MG63 (cell line): ENCODE measurements around the gene DPF3. TPM values are rescaled to one million over a fixed set of nuclear protein-coding genes. Genes with fewer than 3 reads are reported as not detected.

Source experiments
- DNase-seq: peaks from one replicate; pipeline ENCODE4 v3.0.0-alpha.2; 2020
- H3K27me3 ChIP-seq: fragments of 250-450 bp; sonication (Bioruptor Pico); 2 replicates; pipeline ENCODE4 v1.5.1; 2020; ENCODE audit warnings: mild to moderate bottlenecking, moderate library complexity
- H3K36me3 ChIP-seq: fragments of 250-450 bp; sonication (Bioruptor Pico); 2 replicates; pipeline ENCODE4 v1.5.1; 2020; ENCODE audit warnings: mild to moderate bottlenecking, moderate library complexity
- H3K4me3 ChIP-seq: fragments of 250-450 bp; sonication (Bioruptor Pico); 2 replicates; pipeline ENCODE4 v1.5.1; 2020; ENCODE audit warnings: mild to moderate bottlenecking, moderate library complexity
- H3K9me3 ChIP-seq: fragments of 250-450 bp; sonication (Bioruptor Pico); 2 replicates; pipeline ENCODE4 v1.5.1; 2020; ENCODE audit warnings: mild to moderate bottlenecking, moderate library complexity
- total RNA-seq: library from RNA; depleted of rRNA; stranded (reverse); fragments of >200 nt; shearing (Covaris generic); gene quantifications from 2 replicates; pipeline ENCODE4 v1.2.3, GENCODE V29; 2014; ENCODE audit warnings: low replicate concordance

The DPF3 gene
- total RNA-seq, 1 experiment from 2014 or later: 2.3 TPM

- Histone ChIP-seq H3K4me3 (no peak overlapping the region), H3K27me3 (no peaks in the 10 kb centered on the region), H3K9me3 (no peaks in the 10 kb centered on the region), H3K36me3 (no peaks in the 10 kb centered on the region)
- no peak for DNase-seq
Measured at GRCh38 chr14:72869407-72870329, 24.2 kb downstream of the DPF3 start.

- Histone ChIP-seq H3K4me3 (no peak overlapping the region), H3K9me3 (no peaks in the 10 kb centered on the region), H3K36me3 (no peaks in the 10 kb centered on the region), H3K27me3 (no peaks in the 10 kb centered on the region)
- DNase-seq: no peak
Measured at GRCh38 chr14:72868500-72868899, 25.4 kb downstream of the DPF3 start.

- H3K36me3 ChIP-seq: no peaks in the 10 kb centered on the region
- no peaks in the 10 kb centered on the region for H3K27me3 ChIP-seq
- H3K4me3 ChIP-seq: no peak overlapping the region
- DNase-seq: no peak
- no peaks in the 10 kb centered on the region for H3K9me3 ChIP-seq
Measured at GRCh38 chr14:72864712-72865365, 29.1 kb downstream of the DPF3 start.

DNA sequence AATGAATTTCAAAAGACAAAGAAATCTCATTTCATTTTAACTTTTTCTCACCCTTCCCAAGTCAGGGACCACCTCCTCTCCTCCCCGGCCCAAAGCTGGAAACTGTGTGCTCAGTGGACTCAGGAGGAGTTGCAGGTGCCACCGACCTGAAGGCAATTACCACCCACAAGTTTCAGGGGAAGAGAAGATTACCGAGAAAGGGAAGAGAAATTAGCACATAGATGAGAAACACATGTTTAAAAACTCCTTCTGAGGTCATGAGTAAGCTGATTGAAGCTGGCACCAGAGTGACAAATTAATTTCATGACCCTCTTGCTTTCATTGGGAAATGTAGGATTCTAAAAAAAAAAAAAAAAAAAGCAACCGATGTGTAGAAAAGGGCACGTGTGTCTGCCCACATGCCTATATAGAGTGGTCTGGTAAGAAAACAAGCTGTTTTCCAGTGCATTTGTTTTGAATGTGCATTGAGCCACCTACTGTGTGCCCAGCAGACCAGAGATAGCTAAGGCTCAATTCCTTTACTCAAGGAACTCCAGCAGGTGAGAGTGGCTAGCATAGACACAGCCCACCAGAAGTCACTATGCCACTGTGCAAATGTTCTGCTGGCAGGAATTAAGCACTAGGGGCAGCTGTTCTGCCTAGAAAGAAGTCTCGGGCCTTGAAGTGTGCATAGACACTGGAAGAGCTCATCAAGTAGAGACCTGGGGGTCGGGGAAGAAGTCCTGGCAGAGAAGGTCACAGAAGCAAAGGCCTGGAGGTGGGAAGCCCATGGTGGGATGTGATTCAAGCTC is 30.5 kb downstream of the DPF3 start:
- DNase-seq: no peak
- no peak overlapping the region for H3K4me3 ChIP-seq

GRCh38 chr14:72856530-72857266 is 37.2 kb downstream of the DPF3 start:
- Histone ChIP-seq H3K36me3 (peaks cover 7% of the 10 kb centered on the region), H3K9me3 (no peaks in the 10 kb centered on the region)
- DNase-seq: no peak

More for the DNA sequence above, 30.5 kb downstream of the DPF3 start:
- no peaks in the 10 kb centered on the region for H3K27me3 ChIP-seq
- no peaks in the 10 kb centered on the region for H3K36me3 ChIP-seq
- H3K9me3 ChIP-seq: no peaks in the 10 kb centered on the region

DNA sequence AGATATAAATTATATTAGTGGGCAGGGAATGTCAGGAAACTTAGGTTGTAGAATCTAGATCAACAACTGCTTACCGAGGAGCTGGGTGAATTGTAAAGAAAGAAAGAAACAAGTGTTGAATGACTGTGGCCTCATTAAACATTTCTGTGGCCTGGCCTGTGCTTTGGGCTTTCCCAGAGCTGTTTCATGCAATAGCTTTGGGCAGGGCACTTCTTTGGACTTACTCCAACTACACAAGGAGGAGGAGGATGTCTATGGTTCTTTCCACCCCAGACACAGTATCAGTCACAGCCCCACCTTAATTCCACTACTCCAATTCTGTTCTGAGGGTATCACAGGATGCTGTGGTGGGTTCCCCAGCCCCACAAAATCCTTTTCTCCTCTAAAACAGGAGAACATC is 38.0 kb downstream of the DPF3 start:
- H3K4me3 ChIP-seq: no peak overlapping the region
- H3K36me3 ChIP-seq: peaks cover 7% of the 10 kb centered on the region
- no peaks in the 10 kb centered on the region for H3K9me3 ChIP-seq
- H3K27me3 ChIP-seq: no peaks in the 10 kb centered on the region
- DNase-seq: peak; percentile 13

More at GRCh38 chr14:72856530-72857266, 37.2 kb downstream of the DPF3 start:
- H3K4me3 ChIP-seq: no peak overlapping the region
- no peaks in the 10 kb centered on the region for H3K27me3 ChIP-seq

DNA sequence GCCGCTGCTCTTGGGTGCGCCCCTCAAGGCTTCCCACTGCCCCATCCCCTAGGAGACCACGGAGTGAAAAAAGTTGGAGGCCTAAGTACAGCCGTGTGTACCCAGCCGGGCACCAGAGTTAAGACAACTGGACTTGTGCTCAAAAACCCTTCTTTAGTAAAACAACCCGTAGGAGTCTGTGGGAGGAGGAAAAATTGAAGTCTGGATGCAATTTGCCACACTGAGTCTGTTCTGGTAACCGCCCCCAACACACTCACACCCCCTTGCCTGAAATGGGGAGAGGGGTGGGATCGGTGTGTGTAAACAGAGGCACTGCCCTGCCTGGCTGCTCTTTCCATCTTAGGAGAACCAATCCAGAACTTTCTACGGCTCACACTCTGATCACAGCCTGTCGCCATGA is 41.7 kb downstream of the DPF3 start:
- Histone ChIP-seq H3K36me3 (peaks cover 7% of the 10 kb centered on the region), H3K4me3 (no peak overlapping the region), H3K9me3 (no peaks in the 10 kb centered on the region), H3K27me3 (no peaks in the 10 kb centered on the region)
- DNase-seq: no peak

DNA sequence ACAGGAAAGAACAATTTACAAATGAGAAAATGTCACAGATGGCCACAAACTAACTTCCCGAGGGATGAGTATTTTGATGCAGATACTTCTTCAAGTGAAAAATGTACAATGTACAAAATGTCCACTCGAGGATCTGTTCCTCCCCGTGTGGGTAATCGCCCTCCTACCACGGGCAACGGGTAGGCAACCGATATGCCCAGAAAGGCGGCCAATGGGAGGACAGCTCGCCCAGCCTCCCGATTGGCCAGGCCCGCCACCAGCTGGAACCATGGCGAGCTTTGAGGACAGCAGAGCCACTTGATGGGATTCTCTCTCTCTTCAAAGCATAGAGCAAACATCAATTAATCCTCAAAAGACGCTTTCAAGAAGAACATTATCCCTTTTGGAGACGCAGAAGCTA is 42.3 kb downstream of the DPF3 start:
- Histone ChIP-seq H3K4me3 (no peak overlapping the region), H3K36me3 (peaks cover 7% of the 10 kb centered on the region), H3K27me3 (no peaks in the 10 kb centered on the region), H3K9me3 (no peaks in the 10 kb centered on the region)
- no peak for DNase-seq

GRCh38 chr14:72850360-72850759 is 43.5 kb downstream of the DPF3 start:
- H3K36me3 ChIP-seq: peaks cover 7% of the 10 kb centered on the region
- no peak overlapping the region for H3K4me3 ChIP-seq
- H3K9me3 ChIP-seq: no peaks in the 10 kb centered on the region
- no peaks in the 10 kb centered on the region for H3K27me3 ChIP-seq
- DNase-seq: no peak

- no peak for DNase-seq
- Histone ChIP-seq H3K36me3 (peaks cover 5% of the 10 kb centered on the region), H3K4me3 (no peak overlapping the region), H3K27me3 (no peaks in the 10 kb centered on the region), H3K9me3 (no peaks in the 10 kb centered on the region)
Measured at GRCh38 chr14:72849222-72849621, 44.7 kb downstream of the DPF3 start.

GRCh38 chr14:72847721-72848120 is 46.2 kb downstream of the DPF3 start:
- no peaks in the 10 kb centered on the region for H3K36me3 ChIP-seq

GRCh38 chr14:72845683-72846082 is 48.2 kb downstream of the DPF3 start:
- Histone ChIP-seq H3K36me3 (no peaks in the 10 kb centered on the region), H3K4me3 (no peak overlapping the region), H3K9me3 (no peaks in the 10 kb centered on the region), H3K27me3 (no peaks in the 10 kb centered on the region)
- DNase-seq: no peak

More at GRCh38 chr14:72847721-72848120, 46.2 kb downstream of the DPF3 start:
- Histone ChIP-seq H3K9me3 (no peaks in the 10 kb centered on the region), H3K27me3 (no peaks in the 10 kb centered on the region), H3K4me3 (no peak overlapping the region)
- DNase-seq: no peak

GRCh38 chr14:72845196-72845595 is 48.7 kb downstream of the DPF3 start:
- Histone ChIP-seq H3K36me3 (no peaks in the 10 kb centered on the region), H3K27me3 (no peaks in the 10 kb centered on the region), H3K9me3 (no peaks in the 10 kb centered on the region), H3K4me3 (no peak overlapping the region)
- no peak for DNase-seq

GRCh38 chr14:72844524-72844923 is 49.4 kb downstream of the DPF3 start:
- no peaks in the 10 kb centered on the region for H3K36me3 ChIP-seq
- DNase-seq: no peak
- no peak overlapping the region for H3K4me3 ChIP-seq
- H3K27me3 ChIP-seq: no peaks in the 10 kb centered on the region
- no peaks in the 10 kb centered on the region for H3K9me3 ChIP-seq

DNA sequence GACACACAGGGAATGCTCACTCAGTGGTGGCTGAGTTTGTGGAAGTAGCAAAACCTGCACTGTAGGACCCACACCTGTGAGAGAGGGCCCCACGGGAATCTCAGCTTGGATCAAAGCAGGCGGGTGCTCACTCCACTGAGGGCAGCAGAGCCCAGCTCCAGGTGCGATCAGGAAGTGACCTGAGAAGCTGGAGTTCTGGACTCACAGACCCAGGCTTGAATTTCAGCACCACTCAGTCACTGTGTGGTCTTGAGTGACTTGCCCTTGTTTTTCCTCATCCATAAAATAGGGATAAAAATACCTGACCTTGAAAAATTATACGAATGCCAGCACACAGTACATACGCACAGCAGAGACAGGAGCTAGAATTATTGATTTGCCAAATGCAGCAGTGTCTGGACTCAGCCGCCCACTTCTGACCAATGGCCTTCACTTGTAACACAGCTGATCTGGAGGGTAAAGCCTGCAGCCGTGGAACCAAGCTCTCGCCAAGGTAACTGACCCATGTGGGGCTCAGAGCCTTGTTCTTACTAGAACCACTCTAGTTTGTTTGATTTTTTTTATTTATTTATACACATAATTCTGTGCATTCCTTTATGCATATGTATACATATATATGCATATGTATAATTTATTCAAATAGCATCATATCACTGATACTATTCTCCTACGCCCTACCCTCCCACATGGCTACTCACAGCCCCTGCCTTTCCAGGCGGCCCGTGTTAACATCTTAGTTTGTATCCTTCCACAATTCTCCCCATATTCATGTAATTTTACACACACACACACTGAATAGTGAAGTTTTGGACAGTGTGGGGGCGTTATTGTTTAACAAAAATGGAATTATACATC is 53.9 kb downstream of the DPF3 start:
- Histone ChIP-seq H3K9me3 (no peaks in the 10 kb centered on the region), H3K36me3 (no peaks in the 10 kb centered on the region), H3K4me3 (no peak overlapping the region), H3K27me3 (no peaks in the 10 kb centered on the region)
- DNase-seq: no peak

DNA sequence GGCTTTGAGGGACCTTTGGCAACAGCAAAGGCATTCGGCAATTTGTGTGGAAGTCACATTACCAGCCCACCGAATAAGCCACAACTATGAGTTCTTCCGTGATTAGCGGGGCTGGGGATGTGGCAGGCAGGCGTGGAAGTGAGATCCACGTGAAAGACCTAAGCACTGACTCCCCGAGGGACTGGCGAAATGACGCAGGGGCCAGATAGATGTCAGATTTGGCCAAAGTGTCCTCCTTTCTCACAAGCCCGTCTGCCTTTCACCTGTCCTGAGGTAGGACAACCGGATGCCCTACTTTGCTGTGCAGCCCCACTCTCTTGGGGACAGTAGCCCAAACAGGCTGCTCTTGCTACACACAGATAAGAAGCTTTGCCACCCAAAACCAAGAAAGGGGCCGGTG is 54.5 kb downstream of the DPF3 start:
- no peaks in the 10 kb centered on the region for H3K27me3 ChIP-seq
- no peak for DNase-seq
- H3K36me3 ChIP-seq: no peaks in the 10 kb centered on the region
- H3K9me3 ChIP-seq: no peaks in the 10 kb centered on the region
- H3K4me3 ChIP-seq: no peak overlapping the region
